ENCODE measurements around the gene NSMCE3.

Gene NSMCE3

GRCh38 chr15:29220852-29221251 is 48.8 kb downstream of the NSMCE3 start:
- no peak for TF ChIP-seq FOXP2 (optimal IDR thresholded peaks at IDR 0.05; ENCODE audit: borderline replicate concordance, extremely low read depth, extremely low read length, insufficient read depth)

DNA sequence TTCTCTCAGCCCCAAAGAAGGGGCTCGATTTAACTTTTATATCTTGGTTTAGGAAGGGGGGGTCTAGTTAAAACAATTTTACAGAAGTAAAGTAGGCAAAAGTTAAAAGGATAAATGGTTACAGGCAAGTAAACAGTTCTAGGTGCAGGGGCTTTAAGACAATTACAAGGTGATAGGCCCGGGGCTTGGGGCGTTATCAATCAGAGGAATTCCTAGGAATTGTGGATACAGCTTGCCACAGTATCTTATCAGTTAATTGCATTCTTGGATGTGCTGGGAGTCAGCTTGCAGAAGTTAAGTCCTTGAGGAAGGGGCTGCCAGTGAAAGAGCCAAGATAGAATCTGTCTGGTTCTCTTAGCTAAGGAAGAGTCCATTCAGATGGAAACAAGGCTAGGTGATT is 52.7 kb downstream of the NSMCE3 start:
- TF ChIP-seq SIN3A (IDR thresholded peaks at IDR 0.05; ENCODE audit: borderline replicate concordance, insufficient read depth, low read length) (no peak), REST (IDR thresholded peaks at IDR 0.05; ENCODE audit: insufficient read depth in 1 of 2, low read depth in 2 of 2, low read length in 2 of 2) (no peak), FOXP2 (optimal IDR thresholded peaks at IDR 0.05; ENCODE audit: borderline replicate concordance, extremely low read depth, extremely low read length, insufficient read depth) (no peak), POLR2AphosphoS5 (IDR thresholded peaks at IDR 0.05; ENCODE audit: low read depth, low read length) (no peak), TAF1 (IDR thresholded peaks at IDR 0.05; ENCODE audit: borderline replicate concordance, insufficient read depth, low read length) (no peak)
